T-helper 1 cell (primary cell): ENCODE measurements around the gene CD274.
"Not testable (repeated sequence)": the region's sequence is repeated elsewhere in the genome, so short reads cannot be mapped to it uniquely, and the experiment has no call there.

Experiments used
- DNase-seq, 5 donors: peaks; one replicate each; pipeline ENCODE4 v3.0.0-alpha.2; 2012 to 2020

CD274 gene

GRCh38 chr9:5438301-5439162, 11.8 kb upstream of the CD274 start:
- DNase-seq = peak; percentile 34 to 72 (median 45)

GRCh38 chr9:5440426-5440825, 9.9 kb upstream of the CD274 start:
- DNase-seq = no peak

DNA sequence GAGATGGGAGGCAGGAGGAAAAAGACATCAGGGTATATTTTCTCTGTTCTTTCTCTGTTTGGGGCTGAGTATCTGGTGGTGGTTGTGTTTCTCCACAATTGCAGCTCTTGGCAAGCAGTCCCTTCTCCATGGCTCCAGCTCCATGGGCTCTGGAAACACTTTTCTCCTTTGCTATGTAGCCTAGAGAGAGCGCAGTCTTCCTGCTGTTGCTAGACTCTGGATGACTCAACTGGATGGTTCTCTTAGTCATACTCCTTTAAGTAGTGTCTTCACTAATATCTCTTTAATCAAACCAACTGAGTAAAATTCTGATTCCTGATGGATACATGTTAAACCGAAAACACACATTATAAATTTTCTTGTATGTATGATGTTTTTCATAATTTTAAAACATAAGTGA, 9.3 kb upstream of the CD274 start:
- DNase-seq = no peak

DNA sequence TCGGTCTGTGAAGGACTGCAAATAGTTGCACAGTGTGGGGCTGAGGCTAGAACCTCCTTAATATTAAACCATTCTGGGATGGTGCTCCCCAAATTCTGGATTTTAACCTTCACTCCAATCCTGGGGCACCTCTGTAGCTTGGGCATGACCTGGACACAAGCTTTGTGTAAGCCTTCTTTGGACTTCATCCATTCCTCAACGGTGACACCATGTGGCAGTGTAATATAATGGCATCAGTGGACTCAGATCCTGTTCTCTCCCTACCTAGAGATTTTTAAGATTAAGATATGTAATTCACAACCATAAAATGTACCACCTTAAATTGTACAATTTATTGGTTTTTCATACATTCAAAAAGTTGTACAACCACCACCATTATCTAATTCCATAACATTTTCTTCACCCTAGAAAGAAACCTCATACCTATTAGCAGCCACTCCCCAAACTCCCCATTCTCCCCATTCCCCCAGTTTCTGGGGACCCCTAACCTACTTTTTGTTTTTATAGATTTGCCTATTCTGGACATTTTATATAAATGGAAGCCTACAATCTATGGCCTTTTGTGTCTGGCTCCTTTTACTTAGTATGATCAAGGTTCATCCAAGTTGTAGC, 7.8 kb upstream of the CD274 start:
- DNase-seq = peak in 2 of 5 donors; percentile 6 to 57

GRCh38 chr9:5443850-5444249, 6.5 kb upstream of the CD274 start:
- no peak for DNase-seq

DNA sequence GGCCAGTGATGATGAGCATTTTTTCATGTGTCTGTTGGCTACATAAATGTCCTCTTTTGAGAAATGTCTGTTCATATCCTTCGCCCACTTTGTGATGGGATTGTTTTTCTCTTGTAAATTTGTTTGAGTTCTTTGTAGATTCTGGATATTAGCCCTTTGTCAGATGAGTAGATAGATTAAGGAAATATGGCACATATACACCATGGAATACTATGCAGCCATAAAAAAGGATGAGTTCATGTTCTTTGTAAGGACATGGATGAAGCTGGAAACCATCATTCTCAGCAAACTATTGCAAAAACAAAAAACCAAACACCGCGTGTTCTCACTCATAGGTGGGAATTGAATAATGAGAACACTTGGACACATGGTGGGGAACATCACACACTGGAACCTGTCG, 5.2 kb upstream of the CD274 start:
- DNase-seq = not testable (repeated sequence)

GRCh38 chr9:5445886-5446285, 4.5 kb upstream of the CD274 start:
- DNase-seq = no peak

DNA sequence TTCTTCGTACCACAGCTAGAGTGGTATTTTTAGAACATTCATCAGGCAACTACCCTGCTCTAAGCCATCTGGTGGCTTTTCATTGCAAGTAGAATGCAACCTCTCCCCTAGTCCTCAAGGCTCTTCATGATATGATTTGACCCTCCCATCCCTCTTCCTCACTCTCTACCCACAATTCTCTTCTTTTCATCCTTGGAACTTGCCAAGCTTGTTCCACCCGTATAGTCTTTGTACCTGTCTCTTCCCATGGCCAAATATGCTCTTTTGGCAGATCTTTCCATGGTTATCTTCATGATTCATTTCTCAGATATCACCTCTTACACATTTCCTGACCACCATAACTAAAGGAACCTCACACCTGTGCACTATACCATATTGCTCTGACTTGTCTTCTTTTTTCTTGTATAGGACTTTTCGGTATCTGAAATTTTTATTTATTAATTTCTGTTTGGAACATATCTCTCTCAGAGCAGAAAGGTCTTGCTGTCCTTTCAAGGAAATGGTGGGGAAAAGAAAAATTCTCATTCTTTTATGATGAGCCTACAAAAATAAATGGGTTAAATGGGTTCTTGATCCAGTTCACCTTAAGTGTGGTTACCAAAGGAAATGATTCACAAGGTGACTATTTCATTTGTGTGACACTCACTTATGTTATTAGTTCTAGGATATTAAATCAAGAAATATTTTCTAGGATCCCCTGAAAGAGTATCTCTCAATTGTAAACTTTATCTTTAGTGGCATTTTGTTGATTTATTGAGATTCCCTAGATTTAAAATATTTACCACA, 3.7 kb upstream of the CD274 start:
- no peak for DNase-seq

DNA sequence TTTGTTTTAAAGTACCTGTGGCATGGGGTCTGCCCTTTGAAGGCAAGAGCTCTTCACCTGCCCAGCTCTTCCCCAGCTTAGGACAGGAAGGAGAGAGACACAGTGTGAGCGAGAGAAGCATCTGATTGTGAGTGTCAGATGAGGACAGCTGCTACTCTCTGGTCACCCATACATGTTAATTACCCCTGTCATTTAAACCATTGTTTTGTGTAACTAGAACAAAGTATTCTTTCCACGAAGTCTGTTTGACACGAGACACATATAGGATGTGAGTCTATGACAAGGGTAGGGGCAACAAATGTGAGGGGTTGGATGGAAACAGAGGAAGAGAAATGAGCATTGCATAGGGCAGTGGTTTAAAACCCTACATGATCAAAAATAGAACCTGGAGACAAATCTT, 3.0 kb upstream of the CD274 start:
- peak in 1 of 5 donors; percentile 28 for DNase-seq

- no peak for DNase-seq
These were observed 2.3 kb upstream of the CD274 start for GRCh38 chr9:5448016-5448415.

DNA sequence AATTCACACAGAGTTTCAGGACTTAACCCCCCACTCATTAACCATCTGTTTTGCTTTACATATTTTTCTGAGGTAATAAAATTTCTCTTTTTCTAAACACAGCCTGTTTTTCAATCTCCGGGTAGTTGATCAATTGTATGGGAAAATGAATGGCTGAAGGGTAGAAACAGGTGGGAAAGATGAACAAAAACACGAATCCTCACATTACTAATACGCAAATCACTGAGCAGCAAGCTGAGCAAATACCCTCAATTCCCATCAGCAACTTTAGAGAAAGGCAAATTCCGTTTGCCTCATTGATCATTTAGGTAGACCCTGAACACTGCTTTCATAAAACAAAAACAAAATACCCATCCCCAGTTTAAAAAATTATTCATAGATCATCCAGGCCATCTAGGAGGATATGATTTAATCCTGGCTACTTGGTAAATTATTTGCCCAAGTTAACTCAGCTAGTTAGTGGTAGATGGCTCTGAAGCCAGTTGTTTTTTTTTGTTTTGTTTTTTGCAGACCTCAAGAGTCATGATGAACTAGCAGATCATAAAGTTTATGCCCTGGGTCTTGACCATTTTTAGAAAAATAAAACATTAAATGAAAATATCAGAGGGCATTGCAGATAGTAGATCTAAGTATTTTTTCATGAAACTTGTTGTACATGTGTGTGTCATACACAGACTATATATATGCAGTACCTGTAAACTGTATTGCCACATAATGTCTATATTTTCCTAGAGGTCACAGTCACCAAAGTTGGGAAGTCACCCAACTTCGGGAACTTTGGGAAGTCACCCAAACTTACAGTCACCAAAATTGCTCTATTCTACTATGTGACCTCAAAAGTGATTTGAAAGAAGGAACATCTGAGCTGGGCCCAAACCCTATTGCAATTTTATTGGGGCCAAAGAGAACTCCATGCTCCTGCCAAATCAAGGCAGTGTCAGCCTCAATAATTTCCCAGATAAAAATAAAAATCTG, 1.6 kb upstream of the CD274 start:
- DNase-seq = no peak

- no peak for DNase-seq
These were observed 602 bp upstream of the CD274 start for GRCh38 chr9:5449521-5450358.

DNA sequence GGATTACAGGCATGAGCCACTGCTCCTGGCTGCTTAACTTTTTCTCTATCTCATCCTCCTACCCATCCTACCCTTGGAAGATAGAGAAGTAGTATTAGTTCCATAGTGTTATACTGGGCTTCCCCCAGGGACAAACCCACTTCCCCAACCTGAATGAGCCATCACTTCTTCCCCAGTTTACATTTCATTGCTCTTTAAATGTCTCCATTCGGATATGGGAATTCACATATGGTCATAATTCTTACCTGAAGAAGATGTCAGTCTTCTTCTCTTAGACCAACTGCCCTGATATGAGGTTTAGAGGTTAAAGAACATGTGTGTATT, 1.9 kb downstream of the CD274 start:
- DNase-seq = no peak

DNA sequence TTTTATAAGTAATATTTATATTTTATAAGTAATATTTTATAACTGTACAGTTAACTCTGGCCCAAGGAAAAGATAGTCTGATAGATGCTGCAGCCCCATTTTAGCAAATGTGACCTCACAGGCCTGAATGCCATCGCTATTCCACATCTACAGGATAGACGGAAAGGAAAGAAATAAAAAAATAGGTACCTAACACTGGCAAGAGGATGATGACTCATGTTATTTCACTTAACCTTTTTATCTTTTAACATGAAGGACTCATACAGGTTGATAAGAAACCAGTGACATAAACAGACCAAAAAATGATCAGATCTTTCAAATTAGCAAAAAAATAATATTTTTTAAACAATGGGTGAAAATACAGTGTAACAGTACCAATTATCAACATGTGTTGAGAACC, 2.7 kb downstream of the CD274 start:
- no peak for DNase-seq

GRCh38 chr9:5453673-5454072, 3.3 kb downstream of the CD274 start:
- peak in 1 of 5 donors; percentile 56 for DNase-seq

DNA sequence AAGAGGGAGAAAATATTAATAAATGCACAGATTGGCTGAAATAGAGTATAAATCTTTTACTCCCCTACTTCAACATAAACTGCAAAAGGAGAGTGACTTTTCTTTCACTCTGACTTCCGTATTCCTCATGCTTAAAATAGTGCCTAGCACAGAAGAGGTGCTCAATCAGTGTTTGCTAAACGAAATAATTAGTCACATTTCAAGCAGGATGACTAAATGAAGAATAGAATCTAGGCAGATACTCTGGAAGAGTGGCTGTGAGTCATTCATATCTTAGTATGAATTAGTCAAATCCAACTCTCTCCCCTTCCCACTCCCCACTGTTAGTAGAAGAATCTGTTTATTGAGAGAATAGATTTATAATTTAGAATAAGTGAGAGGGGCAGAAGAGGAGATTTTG, 4.8 kb downstream of the CD274 start:
- DNase-seq = peak in 1 of 5 donors; percentile 51

DNA sequence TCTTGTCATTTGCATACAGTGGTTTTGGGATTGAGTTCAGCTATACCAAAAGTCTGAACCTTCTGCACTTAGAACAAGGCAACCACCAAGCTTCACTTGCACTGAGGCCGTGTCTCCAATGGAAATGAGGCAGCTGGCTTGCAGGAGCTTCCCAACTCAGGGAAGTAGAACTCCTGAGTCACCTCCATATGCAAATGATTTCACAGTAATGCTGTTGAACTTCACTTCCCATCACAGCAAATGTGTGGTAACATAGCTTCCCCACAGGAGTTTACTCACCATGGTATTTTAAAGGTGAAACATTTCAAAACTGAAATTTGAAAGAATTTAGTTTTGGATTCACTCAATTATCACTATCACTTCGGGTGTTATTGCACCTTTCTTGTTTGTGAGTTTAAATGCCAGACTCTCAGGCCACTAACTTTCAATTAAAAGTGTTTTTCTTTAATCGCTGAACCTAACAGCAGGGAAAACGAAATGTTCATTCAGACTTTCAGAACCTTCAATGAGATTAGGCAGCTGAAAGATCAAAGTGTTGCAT, 9.0 kb downstream of the CD274 start:
- DNase-seq = peak in 1 of 5 donors; percentile 75

DNA sequence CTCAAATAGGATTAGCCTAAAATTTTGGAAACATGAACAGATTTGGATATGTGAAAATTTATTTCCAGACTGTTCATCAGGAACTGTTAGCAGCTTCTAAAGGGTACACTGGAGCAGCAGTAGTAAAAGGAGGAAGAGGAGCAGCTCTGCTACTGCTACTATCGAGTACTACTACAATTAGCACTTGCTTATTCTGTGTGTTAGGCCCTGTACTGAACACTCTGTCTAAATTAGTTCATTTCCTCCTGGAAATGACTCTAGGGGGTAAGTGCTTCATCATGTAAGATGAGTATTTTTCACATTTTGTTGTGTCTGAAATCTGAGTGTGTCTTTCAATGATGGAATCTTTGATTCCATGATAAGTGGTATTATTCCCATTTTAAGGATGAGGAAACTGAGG, 9.8 kb downstream of the CD274 start:
- no peak for DNase-seq

DNA sequence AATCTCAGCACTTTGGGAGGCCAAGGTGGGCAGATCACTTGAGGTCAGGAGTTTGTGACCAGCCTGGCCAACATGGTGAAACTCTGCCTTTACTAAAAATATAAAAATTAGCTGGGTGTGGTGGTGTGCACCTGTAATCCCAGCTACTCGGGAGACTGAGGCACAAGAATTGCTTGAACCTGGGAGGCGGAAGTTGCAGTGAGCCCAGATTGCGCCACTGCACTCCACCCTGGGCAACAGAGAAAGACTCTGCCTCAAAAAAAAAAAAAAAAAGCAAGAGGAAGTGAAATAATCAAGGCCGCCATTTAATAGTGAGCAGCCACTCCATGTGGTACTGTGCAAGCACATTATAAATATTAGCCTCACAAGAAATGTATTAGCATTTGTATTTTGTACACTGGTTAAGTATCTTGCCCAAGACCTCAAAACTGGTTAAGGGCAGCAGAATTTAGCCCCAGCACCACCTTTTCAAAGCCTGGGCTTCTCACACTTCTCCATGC, 14.5 kb downstream of the CD274 start:
- not testable (repeated sequence) for DNase-seq

- DNase-seq = no peak
These were observed 15.7 kb downstream of the CD274 start for GRCh38 chr9:5466005-5466404.

DNA sequence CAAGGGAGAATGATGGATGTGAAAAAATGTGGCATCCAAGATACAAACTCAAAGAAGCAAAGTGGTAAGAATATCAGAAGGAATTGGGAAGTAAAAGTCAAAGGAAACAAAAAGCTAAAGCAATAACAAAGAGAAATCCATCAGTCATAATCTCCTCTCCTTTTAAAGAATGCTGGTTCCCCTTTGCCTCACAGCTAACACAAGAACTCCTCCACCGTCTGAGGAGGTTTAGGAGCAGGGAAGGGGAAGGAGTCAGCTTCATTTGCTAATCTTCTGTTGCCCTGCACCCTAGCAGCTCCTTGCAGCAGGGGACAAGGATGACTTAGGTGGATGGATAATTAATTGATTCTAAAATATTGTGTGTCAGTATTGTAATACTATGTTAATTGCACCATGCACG, 16.4 kb downstream of the CD274 start:
- no peak for DNase-seq
